NB4 (cell line): ENCODE results near the gene ARSB.

ENCODE experiments used
- DNase-seq: peaks from one replicate; pipeline ENCODE4 v3.0.0; 2010; ENCODE audit warnings: low read depth
- H3K4me3 ChIP-seq: one replicate; pipeline ENCODE4 v1.5.1; 2011; ENCODE audit warnings: mild to moderate bottlenecking, low read depth, low read length, moderate library complexity
- MYC ChIP-seq: IDR thresholded peaks from 2 replicates; pipeline ENCODE4 v1.6.1; 2011; ENCODE audit warnings: low read depth, low read length
- POLR2A ChIP-seq: IDR thresholded peaks from 2 replicates; pipeline ENCODE4 v1.6.1; 2011; ENCODE audit warnings: mild to moderate bottlenecking; ENCODE audit not compliant: insufficient read length; ENCODE audit errors: extremely low read depth
- TF ChIP-seq, protein P1 (sequence below): IDR thresholded peaks from one replicate; pipeline ENCODE4 v1.5.1; 2012; ENCODE audit warnings: low read depth, low read length
- TF ChIP-seq, protein P2 (sequence below): IDR thresholded peaks from 2 replicates; pipeline ENCODE4 v1.6.1; 2011; ENCODE audit warnings: low read depth, low read length

ARSB gene

DNA sequence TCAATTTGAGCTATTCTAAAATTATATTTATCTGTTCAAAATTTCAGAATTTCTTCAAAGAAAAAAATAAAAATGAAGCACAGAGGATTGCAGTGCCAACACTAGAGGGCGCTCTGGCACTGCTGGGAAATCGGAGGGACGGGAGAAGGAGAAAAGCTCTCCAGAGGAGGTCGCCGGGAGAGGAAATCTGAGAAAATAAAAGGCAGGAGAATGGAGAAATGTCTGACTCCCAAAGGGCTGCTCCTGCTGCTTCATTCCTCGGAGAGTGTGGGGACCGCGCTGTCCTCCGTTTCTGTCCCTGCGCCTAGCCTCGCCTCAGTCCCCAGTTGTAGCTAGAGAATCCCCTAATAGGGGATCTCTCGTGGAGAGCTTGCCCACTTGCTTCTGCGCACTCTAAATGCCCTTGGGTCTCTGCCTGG is 40.0 kb upstream of the ARSB start:
- TF ChIP-seq MYC, result no peak
- TF ChIP-seq, protein P1, sequence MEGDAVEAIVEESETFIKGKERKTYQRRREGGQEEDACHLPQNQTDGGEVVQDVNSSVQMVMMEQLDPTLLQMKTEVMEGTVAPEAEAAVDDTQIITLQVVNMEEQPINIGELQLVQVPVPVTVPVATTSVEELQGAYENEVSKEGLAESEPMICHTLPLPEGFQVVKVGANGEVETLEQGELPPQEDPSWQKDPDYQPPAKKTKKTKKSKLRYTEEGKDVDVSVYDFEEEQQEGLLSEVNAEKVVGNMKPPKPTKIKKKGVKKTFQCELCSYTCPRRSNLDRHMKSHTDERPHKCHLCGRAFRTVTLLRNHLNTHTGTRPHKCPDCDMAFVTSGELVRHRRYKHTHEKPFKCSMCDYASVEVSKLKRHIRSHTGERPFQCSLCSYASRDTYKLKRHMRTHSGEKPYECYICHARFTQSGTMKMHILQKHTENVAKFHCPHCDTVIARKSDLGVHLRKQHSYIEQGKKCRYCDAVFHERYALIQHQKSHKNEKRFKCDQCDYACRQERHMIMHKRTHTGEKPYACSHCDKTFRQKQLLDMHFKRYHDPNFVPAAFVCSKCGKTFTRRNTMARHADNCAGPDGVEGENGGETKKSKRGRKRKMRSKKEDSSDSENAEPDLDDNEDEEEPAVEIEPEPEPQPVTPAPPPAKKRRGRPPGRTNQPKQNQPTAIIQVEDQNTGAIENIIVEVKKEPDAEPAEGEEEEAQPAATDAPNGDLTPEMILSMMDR, result peak; percentile 79
- TF ChIP-seq POLR2A, result no peak
- TF ChIP-seq, protein P2, sequence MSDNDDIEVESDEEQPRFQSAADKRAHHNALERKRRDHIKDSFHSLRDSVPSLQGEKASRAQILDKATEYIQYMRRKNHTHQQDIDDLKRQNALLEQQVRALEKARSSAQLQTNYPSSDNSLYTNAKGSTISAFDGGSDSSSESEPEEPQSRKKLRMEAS, result no peak
- peak; percentile 71 for DNase-seq
- H3K4me3 ChIP-seq, result no peak overlapping the region

DNA sequence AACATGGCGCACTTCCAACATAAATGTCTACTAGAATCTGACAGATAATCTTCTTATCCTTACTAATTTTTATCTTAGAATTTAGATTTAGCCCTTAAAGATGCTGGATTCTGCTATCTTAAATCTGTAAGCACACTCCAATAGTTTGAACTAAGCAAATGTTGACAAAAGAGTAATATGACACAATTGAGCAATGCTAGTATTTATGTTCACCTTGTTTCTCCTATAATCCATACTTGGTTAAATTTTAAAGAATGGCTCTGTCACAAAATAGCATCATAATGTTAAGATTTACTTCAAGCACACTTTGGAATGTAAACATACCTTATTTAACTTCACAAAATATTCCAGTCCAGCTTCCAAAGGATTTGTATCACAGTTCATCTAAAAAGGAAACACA is 38.8 kb upstream of the ARSB start:
- DNase-seq, result no peak
- TF ChIP-seq, protein P1, result no peak
- TF ChIP-seq, protein P2, result no peak
- TF ChIP-seq POLR2A (no peak), MYC (no peak)
- H3K4me3 ChIP-seq, result no peak overlapping the region

DNA sequence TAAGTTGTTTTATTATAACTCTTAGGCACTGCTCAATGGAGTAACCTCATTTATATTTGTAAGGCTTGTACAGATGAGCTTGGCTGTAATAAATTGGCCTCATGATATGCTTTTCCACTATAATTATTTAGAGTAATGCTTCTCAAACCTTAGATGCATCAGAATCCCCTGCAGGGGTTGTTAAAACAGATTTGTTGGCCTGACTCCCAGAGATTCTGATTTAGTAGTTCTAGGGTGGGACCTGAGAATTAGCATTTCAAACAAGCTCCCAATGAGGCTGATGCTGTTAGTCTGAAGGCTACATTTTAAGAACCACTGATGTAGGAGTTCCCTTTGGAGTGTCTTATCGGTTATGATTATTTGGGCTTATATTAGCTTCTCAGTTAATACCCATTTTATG is 38.2 kb upstream of the ARSB start:
- H3K4me3 ChIP-seq, result no peak overlapping the region
- TF ChIP-seq, protein P1, result no peak
- TF ChIP-seq, protein P2, result no peak
- no peak for TF ChIP-seq POLR2A
- no peak for TF ChIP-seq MYC
- no peak for DNase-seq

DNA sequence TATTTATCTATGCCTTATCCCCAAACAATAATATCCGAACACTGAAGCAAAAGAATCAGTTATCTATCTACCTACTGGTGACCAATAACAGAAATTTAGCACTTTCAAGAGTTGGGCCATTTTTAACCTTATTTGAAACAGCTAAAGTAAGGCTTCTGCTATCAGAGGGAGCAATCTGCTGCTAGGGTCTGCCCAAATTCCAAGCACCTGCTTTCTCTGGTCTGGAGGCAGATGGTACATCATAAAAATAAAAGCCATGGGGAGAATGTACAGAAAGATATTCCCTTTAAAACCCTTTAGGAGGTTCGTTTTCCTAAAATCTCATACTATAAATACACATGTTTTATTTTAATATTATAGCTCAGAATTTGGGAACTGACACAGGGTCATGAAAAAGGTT is 37.7 kb upstream of the ARSB start:
- TF ChIP-seq, protein P1, result no peak
- TF ChIP-seq, protein P2, result no peak
- TF ChIP-seq POLR2A, result no peak
- no peak for TF ChIP-seq MYC
- H3K4me3 ChIP-seq, result no peak overlapping the region
- no peak for DNase-seq

DNA sequence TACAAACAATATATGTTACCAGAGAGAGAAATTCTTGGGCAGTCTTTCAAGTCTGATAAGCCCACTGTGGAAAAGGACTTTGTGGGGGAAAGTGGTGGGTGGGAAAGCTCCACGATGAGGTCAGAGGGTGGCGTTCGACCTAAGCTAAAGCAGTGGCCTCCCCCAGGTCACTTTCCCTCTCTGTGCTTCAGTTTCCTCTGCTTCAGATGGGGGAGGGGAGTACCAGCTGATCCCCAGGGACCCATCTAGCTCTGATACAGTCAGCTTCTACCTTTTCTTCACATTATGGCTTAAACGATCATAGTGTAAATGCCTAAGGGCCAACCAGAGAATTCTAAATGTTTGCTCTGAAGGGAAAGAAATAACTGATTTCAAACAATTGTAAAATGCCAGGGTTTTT is 36.6 kb upstream of the ARSB start:
- TF ChIP-seq, protein P1, result no peak
- TF ChIP-seq, protein P2, result no peak
- TF ChIP-seq POLR2A, result no peak
- TF ChIP-seq MYC, result no peak
- no peak overlapping the region for H3K4me3 ChIP-seq
- peak; percentile 37 for DNase-seq
